Uterus (tissue), 4 donors: ENCODE measurements around the gene MTG1. TPM values are rescaled to one million over a fixed set of nuclear protein-coding genes. Genes with fewer than 3 reads are reported as not detected.

Source experiments
- DNase-seq, 2 donors: peaks; one replicate each; pipeline ENCODE4 v3.0.0-alpha.2; 2019 to 2020
- H3K27ac ChIP-seq, 2 donors: fragments of 200-600 bp; sonication (generic); 1 replicate in 1 of 2; 2 replicates in 1 of 2; pipeline ENCODE4 v1.5.1; 2016 to 2018
- H3K27me3 ChIP-seq, 2 donors: fragments of 200-600 bp; sonication (generic); one replicate each; pipeline ENCODE4 v1.5.1; 2018 to 2019; ENCODE audit warnings: control low read depth in 1 of 2
- H3K36me3 ChIP-seq, 2 donors: fragments of 200-600 bp; sonication (generic); one replicate each; pipeline ENCODE4 v1.5.1; 2019; ENCODE audit warnings: control low read depth in 1 of 2
- H3K4me1 ChIP-seq, 2 donors: fragments of 200-600 bp; sonication (generic); one replicate each; pipeline ENCODE4 v1.5.1; 2018 to 2019; ENCODE audit warnings: control low read depth in 1 of 2
- H3K4me3 ChIP-seq, 2 donors: fragments of 200-600 bp; sonication (generic); 1 replicate in 1 of 2; 2 replicates in 1 of 2; pipeline ENCODE4 v1.5.1; 2018 to 2019; ENCODE audit warnings: mild to moderate bottlenecking in 1 of 2
- H3K9me3 ChIP-seq, 2 donors: fragments of 200-600 bp; sonication (generic); one replicate each; pipeline ENCODE4 v1.5.1; 2019; ENCODE audit warnings: control low read depth in 1 of 2
- POLR2A ChIP-seq, 2 donors: fragments of 450-650 bp; IDR thresholded peaks; one replicate each; pipeline ENCODE4 v1.6.1; 2016; ENCODE audit warnings: antibody characterized with exemption in 2 of 2, mild to moderate bottlenecking in 1 of 2, moderate library complexity in 1 of 2
- intact Hi-C: fragments of 100-400 bp; cut with DNase I; formaldehyde crosslinking; loops from one replicate; pipeline ENCODE4 v1.15.1; 2023; ENCODE audit warnings: low total_unique reads
- total RNA-seq, 4 donors: library from RNA; depleted of rRNA in 3 of 4; stranded (reverse); fragments of >200 nt in 3 of 4; gene quantifications; one replicate each; pipeline versions ENCODE4 v1.1.0 to v1.2.4, GENCODE V29; 2014 to 2023
- TF ChIP-seq, protein P1 (sequence below), 4 experiments: fragments of 200-600 bp in 2 of 4; fragments of 450-650 bp in 2 of 4; sonication (generic) in 2 of 4; IDR thresholded peaks; one replicate each; pipeline ENCODE4 v1.5.1; 2016 to 2019; ENCODE audit warnings: antibody characterized with exemption in 4 of 4, mild to moderate bottlenecking in 2 of 4, moderate library complexity in 1 of 4
- donor health status: DM: yes; HTN: yes; CAD: no.

Gene MTG1
- total RNA-seq, 4 donors from 2014 or later = 14.6 to 50.1 (median 32.6) TPM

- Histone ChIP-seq H3K9me3 (no peaks in the 10 kb centered on the region), H3K4me1 (peaks cover 0 to 4% of the 10 kb centered on the region in 2 donors), H3K4me3 (no peak overlapping the region), H3K27me3 (no peaks in the 10 kb centered on the region), H3K36me3 (no peaks in the 10 kb centered on the region), H3K27ac (no peak overlapping the region)
- no peak for DNase-seq
- intact Hi-C loops = no loop called here
- TF ChIP-seq, protein P1, sequence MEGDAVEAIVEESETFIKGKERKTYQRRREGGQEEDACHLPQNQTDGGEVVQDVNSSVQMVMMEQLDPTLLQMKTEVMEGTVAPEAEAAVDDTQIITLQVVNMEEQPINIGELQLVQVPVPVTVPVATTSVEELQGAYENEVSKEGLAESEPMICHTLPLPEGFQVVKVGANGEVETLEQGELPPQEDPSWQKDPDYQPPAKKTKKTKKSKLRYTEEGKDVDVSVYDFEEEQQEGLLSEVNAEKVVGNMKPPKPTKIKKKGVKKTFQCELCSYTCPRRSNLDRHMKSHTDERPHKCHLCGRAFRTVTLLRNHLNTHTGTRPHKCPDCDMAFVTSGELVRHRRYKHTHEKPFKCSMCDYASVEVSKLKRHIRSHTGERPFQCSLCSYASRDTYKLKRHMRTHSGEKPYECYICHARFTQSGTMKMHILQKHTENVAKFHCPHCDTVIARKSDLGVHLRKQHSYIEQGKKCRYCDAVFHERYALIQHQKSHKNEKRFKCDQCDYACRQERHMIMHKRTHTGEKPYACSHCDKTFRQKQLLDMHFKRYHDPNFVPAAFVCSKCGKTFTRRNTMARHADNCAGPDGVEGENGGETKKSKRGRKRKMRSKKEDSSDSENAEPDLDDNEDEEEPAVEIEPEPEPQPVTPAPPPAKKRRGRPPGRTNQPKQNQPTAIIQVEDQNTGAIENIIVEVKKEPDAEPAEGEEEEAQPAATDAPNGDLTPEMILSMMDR (IDR thresholded peaks at IDR 0.05) = no peak
- TF ChIP-seq POLR2A (IDR thresholded peaks at IDR 0.05) = no peak
Observed at GRCh38 chr10:133377025-133377817, 16.7 kb upstream of the MTG1 start.

DNA sequence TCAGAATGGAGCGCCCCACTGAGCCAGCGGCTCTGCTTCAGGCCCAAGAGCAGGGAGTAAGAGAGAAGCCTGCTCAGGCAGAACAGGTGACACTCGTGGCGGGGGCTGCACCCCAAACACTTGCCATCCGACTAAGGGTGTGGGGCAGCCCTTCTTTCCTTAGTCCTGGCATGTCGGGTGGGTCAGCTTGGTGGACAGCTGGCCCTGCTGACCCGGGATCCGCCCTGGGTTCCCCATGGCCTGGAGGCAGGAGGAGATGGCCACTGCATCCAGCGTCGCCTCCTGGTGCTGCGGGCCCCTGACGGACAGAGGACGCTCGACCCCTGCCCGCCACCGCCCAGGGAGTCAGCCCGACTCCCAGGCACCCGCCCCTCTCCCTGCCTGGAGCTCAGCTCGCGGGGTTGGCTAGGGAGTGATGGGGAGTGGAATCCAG is 16.1 kb upstream of the MTG1 start:
- TF ChIP-seq, protein P1 (IDR thresholded peaks at IDR 0.05) = no peak
- no peak for TF ChIP-seq POLR2A (IDR thresholded peaks at IDR 0.05)
- no peaks in the 10 kb centered on the region for H3K36me3 ChIP-seq
- H3K4me3 ChIP-seq = peak overlapping the region; percentile 82 to 90
- no peaks in the 10 kb centered on the region for H3K9me3 ChIP-seq
- peak overlapping the region; percentile 76 to 89 for H3K27ac ChIP-seq
- no peaks in the 10 kb centered on the region for H3K27me3 ChIP-seq
- H3K4me1 ChIP-seq = peaks cover 0 to 4% of the 10 kb centered on the region in 2 donors
- intact Hi-C loops = no loop called here
- DNase-seq = peak in 1 of 2 donors; percentile 27

DNA sequence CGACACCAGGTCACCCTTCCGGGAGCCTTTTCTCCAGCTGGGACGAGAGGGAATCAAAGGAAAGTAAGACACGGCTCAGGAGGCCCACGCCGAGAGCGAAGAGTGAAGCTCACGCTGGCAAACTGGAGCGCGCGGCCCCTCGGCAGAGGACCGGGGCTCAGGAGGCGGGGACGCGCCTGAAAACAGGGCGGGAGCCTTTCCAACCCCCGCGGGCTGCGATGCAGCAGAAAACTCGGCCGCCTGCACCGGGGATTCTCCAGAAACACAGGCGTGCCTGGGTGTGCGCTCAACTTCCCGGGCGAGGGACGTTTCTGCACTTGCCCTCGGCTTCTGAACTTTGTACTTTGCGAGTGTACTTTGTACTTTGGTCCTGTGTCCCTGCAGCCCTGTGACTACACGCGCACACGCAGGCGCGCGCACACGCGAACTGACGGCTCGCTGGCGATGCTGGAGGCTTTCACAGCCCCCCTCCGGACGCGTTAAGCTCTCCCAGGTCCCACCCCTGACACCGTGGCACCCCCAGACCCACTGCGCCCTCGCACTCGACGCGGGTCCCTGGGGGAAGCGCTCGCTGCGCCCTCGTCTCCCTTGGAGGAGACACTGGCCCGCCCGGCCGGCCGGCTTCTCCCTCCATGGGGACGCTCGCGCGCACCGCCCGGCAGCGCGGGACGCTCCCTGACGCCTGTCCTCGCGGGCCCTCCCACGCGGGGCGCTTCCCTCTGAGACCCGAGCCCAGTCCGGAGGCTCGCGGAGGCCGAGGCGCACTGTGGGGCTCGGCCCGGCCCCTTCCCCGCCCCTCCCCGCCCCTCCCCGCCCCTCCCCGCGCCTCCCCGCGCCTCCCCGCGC is 15.5 kb upstream of the MTG1 start:
- intact Hi-C loops = no loop called here
- DNase-seq = peak; percentile 52 to 69
- Histone ChIP-seq H3K4me1 (peaks cover 0 to 4% of the 10 kb centered on the region in 2 donors), H3K27ac (peak overlapping the region; percentile 76 to 89), H3K36me3 (no peaks in the 10 kb centered on the region), H3K9me3 (no peaks in the 10 kb centered on the region), H3K4me3 (peak overlapping the region; percentile 82 to 90), H3K27me3 (no peaks in the 10 kb centered on the region)
- TF ChIP-seq, protein P1 (IDR thresholded peaks at IDR 0.05) = no peak
- no peak for TF ChIP-seq POLR2A (IDR thresholded peaks at IDR 0.05)

DNA sequence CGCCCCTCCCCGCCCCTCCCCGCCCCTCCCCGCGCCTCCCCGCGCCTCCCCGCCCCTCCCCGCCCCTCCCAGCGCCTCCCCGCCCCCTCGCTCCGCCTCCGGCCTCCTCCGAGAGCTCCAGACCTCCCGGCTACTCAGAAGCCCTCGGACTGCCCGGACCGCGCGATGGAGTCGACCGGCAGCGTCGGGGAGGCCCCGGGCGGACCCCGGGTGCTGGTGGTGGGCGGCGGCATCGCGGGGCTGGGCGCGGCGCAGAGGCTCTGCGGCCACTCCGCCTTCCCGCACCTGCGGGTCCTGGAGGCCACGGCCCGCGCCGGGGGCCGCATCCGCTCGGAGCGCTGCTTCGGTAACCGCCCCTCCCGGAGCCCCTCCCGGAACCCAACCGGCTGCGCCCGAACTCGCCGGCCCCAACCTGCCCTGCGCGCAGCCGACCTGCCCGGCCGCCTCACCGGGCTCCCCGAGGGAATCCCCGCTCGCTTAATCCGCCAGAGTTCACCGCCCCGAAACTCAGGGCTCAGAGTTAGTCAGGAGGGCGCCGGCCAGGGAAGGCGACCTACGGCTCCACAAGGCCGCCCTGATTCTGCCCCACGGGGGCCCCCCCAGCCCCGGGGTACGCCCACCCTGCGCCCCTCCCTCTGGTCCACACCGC is 14.7 kb upstream of the MTG1 start, which contains the start of gene PAOX:
Gene PAOX (plus strand): TSS at position 111 of the 649 bp plus-strand sequence. CDS start 55 bp downstream, at position 166.
- no peaks in the 10 kb centered on the region for H3K27me3 ChIP-seq
- no peaks in the 10 kb centered on the region for H3K9me3 ChIP-seq
- H3K4me3 ChIP-seq = peak within 1 kb of the TSS; percentile 82 to 90
- H3K4me1 ChIP-seq = peaks cover 0 to 4% of the 10 kb centered on the region in 2 donors
- intact Hi-C loops = no loop called here
- TF ChIP-seq, protein P1 (IDR thresholded peaks at IDR 0.05) = no peak
- peak in 1 of 2 donors; percentile 48 for TF ChIP-seq POLR2A (IDR thresholded peaks at IDR 0.05)
- no peaks in the 10 kb centered on the region for H3K36me3 ChIP-seq
- H3K27ac ChIP-seq = peak within 1 kb of the TSS; percentile 76 to 89
- DNase-seq = peak; percentile 73 to 79
